Trophoblast cell (in vitro differentiated cells and primary cell): ENCODE data around the gene WAC.
"Not testable (repeated sequence)": the region's sequence is repeated elsewhere in the genome, so short reads cannot be mapped to it uniquely, and the experiment has no call there.

Experiments used
- DNase-seq, 2 donors: peaks; one replicate each; pipeline ENCODE4 v3.0.0-alpha.2; 2016
- H2AFZ ChIP-seq: 2 replicates; pipeline ENCODE4 v1.6.1; 2013; ENCODE audit warnings: low read length, moderate library complexity, mild to moderate bottlenecking; ENCODE audit not compliant: insufficient read depth, poor library complexity
- H2AK5ac ChIP-seq: 2 replicates; pipeline ENCODE4 v1.6.1; 2013; ENCODE audit warnings: mild to moderate bottlenecking, low read length
- H2BK120ac ChIP-seq: 2 replicates; pipeline ENCODE4 v1.6.1; 2013; ENCODE audit warnings: low read length, mild to moderate bottlenecking, moderate library complexity; ENCODE audit not compliant: insufficient read depth, poor library complexity
- H2BK12ac ChIP-seq: 2 replicates; pipeline ENCODE4 v1.6.1; 2013; ENCODE audit warnings: mild to moderate bottlenecking, low read length, moderate library complexity
- H2BK5ac ChIP-seq: 2 replicates; pipeline ENCODE4 v1.6.1; 2013; ENCODE audit warnings: low read length, low read depth, moderate library complexity, mild to moderate bottlenecking; ENCODE audit not compliant: poor library complexity
- H3K14ac ChIP-seq: 2 replicates; pipeline ENCODE4 v1.6.1; 2013; ENCODE audit warnings: mild to moderate bottlenecking, low read length
- H3K18ac ChIP-seq: 2 replicates; pipeline ENCODE4 v1.6.1; 2013; ENCODE audit warnings: mild to moderate bottlenecking, low read length
- H3K23ac ChIP-seq: 2 replicates; pipeline ENCODE4 v1.6.1; 2013; ENCODE audit warnings: low read length
- H3K27ac ChIP-seq: 2 replicates; pipeline ENCODE4 v1.5.1; 2013; ENCODE audit warnings: low read depth, mild to moderate bottlenecking, inconsistent platforms, low read length, moderate library complexity
- H3K27me3 ChIP-seq: 2 replicates; pipeline ENCODE4 v1.6.1; 2013; ENCODE audit warnings: inconsistent platforms, mild to moderate bottlenecking, low read length, moderate library complexity; ENCODE audit not compliant: insufficient read depth
- H3K36me3 ChIP-seq, 2 experiments: 1 replicate in 1 of 2; 2 replicates in 1 of 2; pipeline ENCODE4 v1.6.1; 2013; ENCODE audit warnings: low read length in 2 of 2, mild to moderate bottlenecking in 2 of 2, moderate library complexity in 1 of 2; ENCODE audit not compliant: insufficient read depth in 2 of 2, control insufficient read depth in 1 of 2
- H3K4ac ChIP-seq: 2 replicates; pipeline ENCODE4 v1.6.1; 2013; ENCODE audit warnings: low read depth, mild to moderate bottlenecking, low read length, moderate library complexity
- H3K4me1 ChIP-seq, 2 experiments: 1 replicate in 1 of 2; 2 replicates in 1 of 2; pipeline ENCODE4 v1.6.1; 2013; ENCODE audit warnings: low read length in 2 of 2, mild to moderate bottlenecking in 2 of 2, moderate library complexity in 1 of 2; ENCODE audit not compliant: insufficient read depth in 2 of 2, control insufficient read depth in 1 of 2
- H3K4me2 ChIP-seq: 2 replicates; pipeline ENCODE4 v1.6.1; 2013; ENCODE audit warnings: inconsistent platforms, mild to moderate bottlenecking, low read length, moderate library complexity
- H3K4me3 ChIP-seq: 2 replicates; pipeline ENCODE4 v1.5.1; 2013; ENCODE audit warnings: mild to moderate bottlenecking, low read depth, low read length, inconsistent platforms
- H3K79me1 ChIP-seq: one replicate; pipeline ENCODE4 v1.6.1; 2013; ENCODE audit warnings: low read length
- H3K79me2 ChIP-seq: 2 replicates; pipeline ENCODE4 v1.6.1; 2013; ENCODE audit warnings: low read length, mild to moderate bottlenecking; ENCODE audit not compliant: control insufficient read depth, insufficient read depth, poor library complexity
- H3K9ac ChIP-seq: 2 replicates; pipeline ENCODE4 v1.6.1; 2013; ENCODE audit warnings: mild to moderate bottlenecking, low read length
- H3K9me3 ChIP-seq: 2 replicates; pipeline ENCODE4 v1.6.1; 2013; ENCODE audit warnings: low read depth, mild to moderate bottlenecking, control low read depth, inconsistent platforms, low read length; ENCODE audit not compliant: insufficient read depth
- H4K12ac ChIP-seq: 2 replicates; pipeline ENCODE4 v1.6.1; 2013; ENCODE audit warnings: low read depth, mild to moderate bottlenecking, low read length, moderate library complexity
- H4K8ac ChIP-seq: 2 replicates; pipeline ENCODE4 v1.6.1; 2013; ENCODE audit warnings: low read depth, mild to moderate bottlenecking, low read length, moderate library complexity
- H4K91ac ChIP-seq: one replicate; pipeline ENCODE4 v1.6.1; 2013; ENCODE audit warnings: low read depth, mild to moderate bottlenecking, low read length, moderate library complexity
- WGBS: extraction: QIAGEN DNeasy Blood & Tissue Kit; methylation state at CpG from one replicate; pipeline ENCODE4 v1.1.7; 2013; ENCODE audit warnings: missing lambda C conversion rate; ENCODE audit not compliant: insufficient read length, insufficient coverage; ENCODE audit errors: extremely low coverage; 5-methylcytosine and 5-hydroxymethylcytosine counted together

Gene WAC

GRCh38 chr10:28569506-28570159, 36.7 kb downstream of the WAC start:
- no peak overlapping the region for H2BK5ac ChIP-seq
- no peak overlapping the region for H3K18ac ChIP-seq
- H3K14ac ChIP-seq: no peak overlapping the region
- H3K4me2 ChIP-seq: no peak overlapping the region
- H3K4me1 ChIP-seq: no peaks in the 10 kb centered on the region
- no peaks in the 10 kb centered on the region for H3K9me3 ChIP-seq
- H4K12ac ChIP-seq: no peak overlapping the region
- peaks cover 7% of the 10 kb centered on the region for H3K79me2 ChIP-seq
- no peak overlapping the region for H3K27ac ChIP-seq
- no peaks in the 10 kb centered on the region for H3K27me3 ChIP-seq
- H4K91ac ChIP-seq: no peak overlapping the region
- no peak overlapping the region for H3K4me3 ChIP-seq
- H2AFZ ChIP-seq: no peak overlapping the region
- no peak overlapping the region for H2BK12ac ChIP-seq
- no peak overlapping the region for H2BK120ac ChIP-seq
- no peak overlapping the region for H3K9ac ChIP-seq
- H3K23ac ChIP-seq: no peak overlapping the region
- WGBS: no CpG with 5 or more reads among the region's 3 CpGs
- DNase-seq: no peak
- no peaks in the 10 kb centered on the region for H3K79me1 ChIP-seq
- no peak overlapping the region for H2AK5ac ChIP-seq
- H4K8ac ChIP-seq: no peak overlapping the region
- peak overlapping the region; percentile 83 for H3K4ac ChIP-seq
- H3K36me3 ChIP-seq: peaks cover 14 to 19% of the 10 kb centered on the region in 2 experiments

GRCh38 chr10:28570598-28570997, 37.7 kb downstream of the WAC start:
- peaks cover 8% of the 10 kb centered on the region for H3K79me2 ChIP-seq

GRCh38 chr10:28571265-28571664, 38.3 kb downstream of the WAC start:
- no peaks in the 10 kb centered on the region for H3K4me1 ChIP-seq
- H3K36me3 ChIP-seq: peaks cover 14 to 16% of the 10 kb centered on the region in 2 experiments
- H3K23ac ChIP-seq: no peak overlapping the region
- H3K79me2 ChIP-seq: peaks cover 8% of the 10 kb centered on the region
- H3K27ac ChIP-seq: no peak overlapping the region
- no peak overlapping the region for H3K9ac ChIP-seq
- H3K14ac ChIP-seq: no peak overlapping the region
- no peak overlapping the region for H4K12ac ChIP-seq
- no peak overlapping the region for H2BK12ac ChIP-seq
- H2BK120ac ChIP-seq: no peak overlapping the region
- no peak for DNase-seq
- H4K8ac ChIP-seq: no peak overlapping the region
- H3K4ac ChIP-seq: no peak overlapping the region
- no peak overlapping the region for H3K4me3 ChIP-seq
- H3K79me1 ChIP-seq: no peaks in the 10 kb centered on the region
- no peak overlapping the region for H2BK5ac ChIP-seq
- no peaks in the 10 kb centered on the region for H3K27me3 ChIP-seq
- H2AK5ac ChIP-seq: no peak overlapping the region
- H3K9me3 ChIP-seq: no peaks in the 10 kb centered on the region
- no peak overlapping the region for H2AFZ ChIP-seq
- no CpG with 5 or more reads among the region's 6 CpGs for WGBS
- no peak overlapping the region for H3K18ac ChIP-seq
- H3K4me2 ChIP-seq: no peak overlapping the region
- no peak overlapping the region for H4K91ac ChIP-seq

More at GRCh38 chr10:28570598-28570997, 37.7 kb downstream of the WAC start:
- Histone ChIP-seq H2BK12ac (no peak overlapping the region), H4K91ac (no peak overlapping the region), H4K12ac (no peak overlapping the region), H2AK5ac (no peak overlapping the region), H3K4me1 (no peaks in the 10 kb centered on the region), H3K23ac (no peak overlapping the region), H2BK5ac (no peak overlapping the region), H3K4me2 (no peak overlapping the region), H4K8ac (no peak overlapping the region), H3K9ac (no peak overlapping the region), H3K14ac (no peak overlapping the region), H3K36me3 (peaks cover 14 to 16% of the 10 kb centered on the region in 2 experiments), H3K27me3 (no peaks in the 10 kb centered on the region), H3K79me1 (no peaks in the 10 kb centered on the region), H3K27ac (no peak overlapping the region), H3K9me3 (no peaks in the 10 kb centered on the region), H2AFZ (no peak overlapping the region), H2BK120ac (no peak overlapping the region), H3K4me3 (no peak overlapping the region), H3K18ac (no peak overlapping the region), H3K4ac (peak overlapping the region; percentile 94)
- DNase-seq: no peak
- 100% methylated on average over 1 of the region's 1 CpG for WGBS

- H3K27ac ChIP-seq, H4K12ac ChIP-seq, H3K9me3 ChIP-seq, H2BK5ac ChIP-seq, H4K91ac ChIP-seq, H2AFZ ChIP-seq, H2BK12ac ChIP-seq, H3K4me1 ChIP-seq, H3K23ac ChIP-seq, H2AK5ac ChIP-seq, H4K8ac ChIP-seq, H2BK120ac ChIP-seq, H3K9ac ChIP-seq, H3K4me3 ChIP-seq, H3K18ac ChIP-seq, DNase-seq, H3K27me3 ChIP-seq, H3K79me1 ChIP-seq, H3K14ac ChIP-seq, H3K4me2 ChIP-seq, H3K79me2 ChIP-seq: not testable (repeated sequence)
- peak overlapping the region; percentile 8 for H3K4ac ChIP-seq
- WGBS: no CpG with 5 or more reads among the region's 10 CpGs
- peaks cover 12 to 14% of the 10 kb centered on the region in 2 experiments for H3K36me3 ChIP-seq
Measured at GRCh38 chr10:28574214-28574613, 41.3 kb downstream of the WAC start.
